Stimulated activated memory B cell treated with anti-CD40 and anti-IgM and Interleukin-4, amounts not matched to agents 10 μg/mL and 1 μg/mL and 100 μg/mL, for 72 hours (primary cell): Measurements from ENCODE around the gene AGTRAP.

Source experiments
- ATAC-seq: fragments of 150-1000 bp; cut with Tn5 transposase; 2 replicates; pipeline ENCODE4 v1.10.0; 2021
- H3K27ac Mint-ChIP-seq: one replicate; pipeline ENCODE4 v1.8.0; 2022; ENCODE audit warnings: mild to moderate bottlenecking, mixed read lengths
- H3K27me3 Mint-ChIP-seq: one replicate; pipeline ENCODE4 v1.8.0; 2022; ENCODE audit warnings: mixed read lengths
- H3K36me3 Mint-ChIP-seq: one replicate; pipeline ENCODE4 v1.8.0; 2022; ENCODE audit warnings: mixed read lengths
- H3K4me1 Mint-ChIP-seq: one replicate; pipeline ENCODE4 v1.8.0; 2022; ENCODE audit warnings: mixed read lengths
- H3K4me3 Mint-ChIP-seq: one replicate; pipeline ENCODE4 v1.8.0; 2022; ENCODE audit warnings: mild to moderate bottlenecking, moderate library complexity, mixed read lengths
- H3K9me3 Mint-ChIP-seq: one replicate; pipeline ENCODE4 v1.8.0; 2022; ENCODE audit warnings: mixed read lengths

Gene AGTRAP

GRCh38 chr1:11757047-11757446 lies 21.1 kb downstream of the AGTRAP start:
- Mint-ChIP-seq H3K27me3 (peaks cover 52% of the 10 kb centered on the region), H3K36me3 (no peaks in the 10 kb centered on the region), H3K9me3 (no peaks in the 10 kb centered on the region), H3K27ac (no peak overlapping the region), H3K4me1 (no peaks in the 10 kb centered on the region), H3K4me3 (no peak overlapping the region)
- ATAC-seq = no peak

GRCh38 chr1:11759791-11760190 lies 23.9 kb downstream of the AGTRAP start:
- no peak overlapping the region for H3K4me3 Mint-ChIP-seq
- H3K27ac Mint-ChIP-seq = no peak overlapping the region
- no peaks in the 10 kb centered on the region for H3K36me3 Mint-ChIP-seq
- H3K4me1 Mint-ChIP-seq = no peaks in the 10 kb centered on the region
- peaks cover 75% of the 10 kb centered on the region for H3K27me3 Mint-ChIP-seq
- no peak for ATAC-seq
- no peaks in the 10 kb centered on the region for H3K9me3 Mint-ChIP-seq

- Mint-ChIP-seq H3K27me3 (peaks cover 76% of the 10 kb centered on the region), H3K27ac (no peak overlapping the region), H3K9me3 (no peaks in the 10 kb centered on the region), H3K4me3 (no peak overlapping the region), H3K36me3 (no peaks in the 10 kb centered on the region), H3K4me1 (no peaks in the 10 kb centered on the region)
- ATAC-seq = no peak
These were observed 25.3 kb downstream of the AGTRAP start for GRCh38 chr1:11761285-11761684.

- no peaks in the 10 kb centered on the region for H3K36me3 Mint-ChIP-seq
- H3K4me1 Mint-ChIP-seq = no peaks in the 10 kb centered on the region
- ATAC-seq = no peak
- no peak within 1 kb of the TSS for H3K4me3 Mint-ChIP-seq
- H3K27ac Mint-ChIP-seq = no peak within 1 kb of the TSS
- peaks cover 69% of the 10 kb centered on the region for H3K27me3 Mint-ChIP-seq
- no peaks in the 10 kb centered on the region for H3K9me3 Mint-ChIP-seq
These were observed 26.1 kb downstream of the AGTRAP start, which contains the start of gene C1orf167 for GRCh38 chr1:11761988-11762406. Gene C1orf167 (plus strand): TSS chr1:11762193. CDS start chr1:11764401, 2,208 bp downstream.

- H3K36me3 Mint-ChIP-seq = no peaks in the 10 kb centered on the region
- ATAC-seq = no peak
- no peak overlapping the region for H3K4me3 Mint-ChIP-seq
- no peaks in the 10 kb centered on the region for H3K9me3 Mint-ChIP-seq
- H3K4me1 Mint-ChIP-seq = no peaks in the 10 kb centered on the region
- H3K27me3 Mint-ChIP-seq = peaks cover 55% of the 10 kb centered on the region
- H3K27ac Mint-ChIP-seq = no peak overlapping the region
These were observed 28.2 kb downstream of the AGTRAP start for GRCh38 chr1:11764115-11764514.

DNA sequence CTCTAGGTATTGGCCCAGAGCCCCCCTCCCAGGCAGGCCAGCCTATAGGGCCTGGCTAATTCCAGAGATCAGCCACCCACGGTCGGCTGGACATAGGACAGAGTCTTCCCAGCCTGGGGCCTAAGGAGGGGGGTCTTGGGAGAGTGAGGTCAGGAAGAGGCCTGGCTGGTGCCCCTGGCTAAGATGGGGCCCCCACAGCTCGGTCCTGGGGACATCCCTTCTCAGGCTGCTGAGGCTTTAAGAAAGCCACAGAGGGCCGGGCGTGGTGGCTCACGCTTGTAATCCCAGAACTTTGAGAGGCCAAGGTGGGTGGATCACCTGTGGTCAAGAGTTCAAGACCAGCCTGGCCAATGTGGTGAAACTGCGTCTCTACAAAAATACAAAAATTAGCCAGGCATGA lies 28.6 kb downstream of the AGTRAP start:
- Mint-ChIP-seq H3K36me3 (no peaks in the 10 kb centered on the region), H3K4me1 (no peaks in the 10 kb centered on the region), H3K27ac (no peak overlapping the region), H3K27me3 (peaks cover 55% of the 10 kb centered on the region), H3K4me3 (no peak overlapping the region), H3K9me3 (no peaks in the 10 kb centered on the region)
- no peak for ATAC-seq

DNA sequence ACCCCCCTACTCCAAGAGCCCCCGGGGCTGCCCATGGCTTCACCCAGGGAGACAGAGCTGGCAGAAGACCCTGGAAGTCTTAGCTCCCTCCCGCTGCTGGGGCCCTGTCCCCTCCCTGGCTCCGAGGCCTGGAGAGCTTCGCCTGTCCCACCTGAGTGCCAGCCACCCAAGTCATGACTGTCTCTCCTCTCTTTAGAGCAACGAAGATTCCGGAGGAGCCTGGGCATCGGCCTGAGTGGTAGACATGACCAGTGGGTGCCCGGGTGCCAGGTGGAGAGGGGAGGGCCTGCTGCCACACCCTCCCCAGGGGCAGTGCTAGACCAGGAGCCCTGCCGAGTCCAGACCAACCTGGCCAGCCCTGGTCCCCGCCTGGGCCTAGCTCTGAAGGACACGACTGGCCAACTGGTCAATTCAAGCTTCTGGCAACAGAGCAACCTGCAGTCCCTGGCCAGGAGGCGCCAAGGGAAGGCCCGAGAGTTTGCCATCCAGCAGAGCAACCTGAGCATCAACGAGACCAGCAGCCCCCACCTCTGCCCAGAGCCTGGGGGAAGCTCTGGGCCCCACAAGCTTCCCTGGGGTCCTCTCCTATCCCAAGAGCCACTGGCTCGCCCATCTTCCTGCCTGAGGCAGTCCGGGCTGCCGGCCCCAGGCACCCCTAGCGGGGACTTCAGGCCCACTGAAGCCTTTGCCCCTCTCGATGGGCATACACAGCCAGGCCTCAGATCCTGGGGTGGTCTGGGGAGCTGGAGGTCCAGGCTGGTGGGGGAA lies 29.9 kb downstream of the AGTRAP start:
- ATAC-seq = peak; percentile 41
- Mint-ChIP-seq H3K27ac (no peak overlapping the region), H3K4me1 (no peaks in the 10 kb centered on the region), H3K36me3 (no peaks in the 10 kb centered on the region), H3K9me3 (no peaks in the 10 kb centered on the region), H3K27me3 (peaks cover 44% of the 10 kb centered on the region), H3K4me3 (no peak overlapping the region)

- Mint-ChIP-seq H3K4me3 (no peak overlapping the region), H3K36me3 (no peaks in the 10 kb centered on the region), H3K27ac (no peak overlapping the region), H3K27me3 (peaks cover 39% of the 10 kb centered on the region), H3K9me3 (no peaks in the 10 kb centered on the region), H3K4me1 (no peaks in the 10 kb centered on the region)
- no peak for ATAC-seq
These were observed 30.5 kb downstream of the AGTRAP start for GRCh38 chr1:11766429-11766776.

- Mint-ChIP-seq H3K36me3 (no peaks in the 10 kb centered on the region), H3K9me3 (no peaks in the 10 kb centered on the region), H3K4me3 (no peak overlapping the region), H3K27me3 (peaks cover 22% of the 10 kb centered on the region), H3K4me1 (peaks cover 7% of the 10 kb centered on the region), H3K27ac (no peak overlapping the region)
- no peak for ATAC-seq
These were observed 32.2 kb downstream of the AGTRAP start for GRCh38 chr1:11767922-11768704.

DNA sequence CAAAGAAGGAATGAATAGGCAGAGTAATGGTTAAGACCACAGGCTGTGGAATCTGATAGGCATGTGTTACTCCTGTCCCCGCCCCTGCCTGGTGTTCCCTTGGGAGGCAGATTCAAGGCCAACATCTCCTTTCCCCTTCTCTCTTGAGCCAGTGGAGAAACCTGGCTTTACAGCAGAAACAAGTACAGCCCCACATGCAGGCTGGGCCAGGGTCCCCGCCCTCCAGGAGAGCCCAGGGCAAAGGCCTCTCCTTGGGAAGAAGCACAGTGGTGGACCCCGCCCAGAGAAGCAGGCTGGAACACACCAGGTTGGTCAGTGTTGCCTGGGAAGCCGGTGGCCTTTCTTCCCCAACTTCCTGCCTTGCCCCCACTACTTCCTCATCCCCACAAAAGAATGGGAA lies 32.9 kb downstream of the AGTRAP start:
- H3K4me1 Mint-ChIP-seq = peaks cover 7% of the 10 kb centered on the region
- no peak for ATAC-seq
- peaks cover 15% of the 10 kb centered on the region for H3K27me3 Mint-ChIP-seq
- H3K9me3 Mint-ChIP-seq = no peaks in the 10 kb centered on the region
- no peak overlapping the region for H3K4me3 Mint-ChIP-seq
- no peaks in the 10 kb centered on the region for H3K36me3 Mint-ChIP-seq
- no peak overlapping the region for H3K27ac Mint-ChIP-seq

- ATAC-seq = no peak
- peaks cover 10% of the 10 kb centered on the region for H3K27me3 Mint-ChIP-seq
- H3K4me1 Mint-ChIP-seq = peaks cover 7% of the 10 kb centered on the region
- H3K36me3 Mint-ChIP-seq = no peaks in the 10 kb centered on the region
- H3K27ac Mint-ChIP-seq = no peak overlapping the region
- H3K4me3 Mint-ChIP-seq = no peak overlapping the region
- no peaks in the 10 kb centered on the region for H3K9me3 Mint-ChIP-seq
These were observed 33.3 kb downstream of the AGTRAP start for GRCh38 chr1:11769274-11769673.

DNA sequence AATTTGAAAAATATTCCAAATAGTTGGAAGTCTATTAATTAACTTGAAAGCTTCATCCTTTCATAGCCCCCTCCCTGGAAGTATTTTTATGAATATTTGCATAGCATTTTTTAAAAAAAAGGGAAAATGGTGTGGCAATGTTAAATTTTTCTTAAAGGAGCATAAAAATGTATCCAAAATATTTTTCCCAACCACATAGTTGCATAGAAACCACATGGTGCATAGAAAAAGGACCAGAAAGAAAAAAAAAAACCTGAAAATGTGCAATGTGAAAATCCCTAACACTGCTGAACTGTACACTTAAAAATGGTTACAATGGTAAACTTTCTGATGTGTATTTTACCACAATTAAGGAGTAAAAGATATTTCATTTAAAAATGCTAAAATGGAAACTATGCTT lies 34.1 kb downstream of the AGTRAP start:
- peaks cover 9% of the 10 kb centered on the region for H3K27me3 Mint-ChIP-seq

GRCh38 chr1:11771481-11772043 lies 35.6 kb downstream of the AGTRAP start:
- Mint-ChIP-seq H3K4me3 (no peak overlapping the region), H3K27ac (no peak overlapping the region), H3K36me3 (no peaks in the 10 kb centered on the region), H3K27me3 (no peaks in the 10 kb centered on the region), H3K4me1 (peaks cover 7% of the 10 kb centered on the region), H3K9me3 (no peaks in the 10 kb centered on the region)
- ATAC-seq = no peak

More for the DNA sequence above, 34.1 kb downstream of the AGTRAP start:
- Mint-ChIP-seq H3K27ac (no peak overlapping the region), H3K4me3 (no peak overlapping the region), H3K36me3 (no peaks in the 10 kb centered on the region), H3K9me3 (no peaks in the 10 kb centered on the region), H3K4me1 (peaks cover 7% of the 10 kb centered on the region)
- no peak for ATAC-seq

- no peaks in the 10 kb centered on the region for H3K9me3 Mint-ChIP-seq
- no peaks in the 10 kb centered on the region for H3K27me3 Mint-ChIP-seq
- ATAC-seq = no peak
- peaks cover 7% of the 10 kb centered on the region for H3K4me1 Mint-ChIP-seq
- no peaks in the 10 kb centered on the region for H3K36me3 Mint-ChIP-seq
- H3K4me3 Mint-ChIP-seq = no peak overlapping the region
- H3K27ac Mint-ChIP-seq = peak overlapping the region; percentile 32
These were observed 36.5 kb downstream of the AGTRAP start for GRCh38 chr1:11772458-11772857.

- Mint-ChIP-seq H3K4me3 (no peak overlapping the region), H3K36me3 (no peaks in the 10 kb centered on the region)
These were observed 38.8 kb downstream of the AGTRAP start for GRCh38 chr1:11774753-11775152.

More at GRCh38 chr1:11774753-11775152, 38.8 kb downstream of the AGTRAP start:
- Mint-ChIP-seq H3K4me1 (peaks cover 7% of the 10 kb centered on the region), H3K9me3 (no peaks in the 10 kb centered on the region), H3K27ac (no peak overlapping the region), H3K27me3 (no peaks in the 10 kb centered on the region)
- ATAC-seq = no peak
